Memory B cell (primary cell): Measurements from ENCODE around the gene STUM.
A peak's percentile ranks its signal among the peaks of the same experiment; 100 is the strongest.
"Not testable (repeated sequence)": the region's sequence is repeated elsewhere in the genome, so short reads cannot be mapped to it uniquely, and the experiment has no call there.

Experiments
- ATAC-seq: fragments of 150-1000 bp; cut with Tn5 transposase; 2 replicates; pipeline ENCODE4 v1.10.0; 2021; ENCODE audit warnings: low read depth, mild to moderate bottlenecking, moderate library complexity
- DNase-seq, 2 donors: peaks; one replicate each; pipeline ENCODE4 v3.0.0; 2022; ENCODE audit warnings: low spot score in 2 of 2
- H3K27ac Mint-ChIP-seq: one replicate; pipeline ENCODE4 v1.8.0; 2022; ENCODE audit warnings: mild to moderate bottlenecking, moderate library complexity, mixed read lengths
- H3K27me3 Mint-ChIP-seq: one replicate; pipeline ENCODE4 v1.8.0; 2022; ENCODE audit warnings: mixed read lengths
- H3K36me3 Mint-ChIP-seq: one replicate; pipeline ENCODE4 v1.8.0; 2022; ENCODE audit warnings: mild to moderate bottlenecking, mixed read lengths
- H3K4me1 Mint-ChIP-seq: one replicate; pipeline ENCODE4 v1.8.0; 2022; ENCODE audit warnings: mixed read lengths
- H3K4me3 Mint-ChIP-seq: one replicate; pipeline ENCODE4 v1.8.0; 2022; ENCODE audit warnings: mild to moderate bottlenecking, moderate library complexity, mixed read lengths
- H3K9me3 Mint-ChIP-seq: one replicate; pipeline ENCODE4 v1.8.0; 2022; ENCODE audit warnings: mixed read lengths

The STUM gene

GRCh38 chr1:226617109-226617508, 68.5 kb downstream of the STUM start:
- Mint-ChIP-seq H3K36me3 (peaks cover 7% of the 10 kb centered on the region), H3K9me3 (peaks cover 4% of the 10 kb centered on the region), H3K4me3 (no peak overlapping the region), H3K27me3 (no peaks in the 10 kb centered on the region), H3K27ac (no peak overlapping the region), H3K4me1 (no peaks in the 10 kb centered on the region)
- no peak for ATAC-seq
- no peak for DNase-seq

- not testable (repeated sequence) for H3K4me3 Mint-ChIP-seq, DNase-seq, H3K4me1 Mint-ChIP-seq, H3K27ac Mint-ChIP-seq, H3K27me3 Mint-ChIP-seq, H3K36me3 Mint-ChIP-seq, ATAC-seq, H3K9me3 Mint-ChIP-seq
Measured at GRCh38 chr1:226617719-226618118, 69.2 kb downstream of the STUM start.

DNA sequence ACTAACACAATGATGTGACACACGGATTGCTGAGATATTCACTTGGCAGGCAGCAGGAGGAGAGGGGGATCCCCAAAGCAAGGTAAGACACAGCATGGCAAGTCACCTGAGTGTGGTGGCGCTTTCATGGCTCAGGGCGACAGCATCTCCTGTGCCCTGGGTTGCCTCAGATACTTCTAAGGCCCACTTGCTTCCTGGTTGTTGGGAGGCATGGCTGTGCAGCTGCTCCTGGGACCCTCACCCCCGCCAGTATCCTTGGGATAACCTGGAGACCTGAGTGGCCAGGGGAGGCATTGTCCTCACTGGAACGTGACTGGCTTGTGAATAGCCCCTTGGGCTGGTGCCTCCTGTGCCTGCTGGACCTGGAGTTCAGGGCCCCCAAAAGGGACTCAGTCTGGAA, 69.8 kb downstream of the STUM start:
- H3K9me3 Mint-ChIP-seq = peaks cover 4% of the 10 kb centered on the region
- H3K4me1 Mint-ChIP-seq = no peaks in the 10 kb centered on the region
- H3K27me3 Mint-ChIP-seq = no peaks in the 10 kb centered on the region
- no peak for DNase-seq
- peaks cover 7% of the 10 kb centered on the region for H3K36me3 Mint-ChIP-seq
- H3K27ac Mint-ChIP-seq = no peak overlapping the region
- no peak overlapping the region for H3K4me3 Mint-ChIP-seq
- ATAC-seq = no peak

GRCh38 chr1:226619031-226619430, 70.5 kb downstream of the STUM start:
- no peaks in the 10 kb centered on the region for H3K27me3 Mint-ChIP-seq
- no peaks in the 10 kb centered on the region for H3K4me1 Mint-ChIP-seq
- H3K4me3 Mint-ChIP-seq = no peak overlapping the region
- DNase-seq = no peak
- H3K27ac Mint-ChIP-seq = no peak overlapping the region
- peaks cover 7% of the 10 kb centered on the region for H3K36me3 Mint-ChIP-seq
- H3K9me3 Mint-ChIP-seq = peaks cover 4% of the 10 kb centered on the region
- ATAC-seq = no peak

DNA sequence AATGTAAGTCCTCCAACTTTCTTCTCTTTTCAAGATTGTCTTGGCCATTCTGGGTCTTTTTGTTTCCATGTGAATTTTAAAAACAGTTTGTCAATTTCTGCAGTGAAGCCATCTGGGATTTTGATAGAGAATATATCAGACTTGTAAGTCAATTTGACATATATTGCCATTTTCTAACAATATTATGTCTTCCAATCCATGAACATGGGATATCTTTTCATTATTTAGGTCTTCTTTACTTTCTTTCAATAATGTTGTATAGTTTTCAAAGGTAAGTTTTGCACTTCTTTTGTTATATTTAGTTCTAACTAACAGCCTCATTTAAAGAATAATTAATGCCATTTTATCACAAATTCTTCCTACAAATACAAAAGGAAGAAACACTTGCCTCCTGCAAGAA, 73.4 kb downstream of the STUM start:
- Mint-ChIP-seq H3K4me3 (no peak overlapping the region), H3K36me3 (peaks cover 7% of the 10 kb centered on the region), H3K9me3 (peaks cover 2% of the 10 kb centered on the region), H3K4me1 (peaks cover 7% of the 10 kb centered on the region), H3K27ac (no peak overlapping the region), H3K27me3 (no peaks in the 10 kb centered on the region)
- ATAC-seq = no peak
- no peak for DNase-seq

- Mint-ChIP-seq H3K4me3 (no peak overlapping the region), H3K27ac (no peak overlapping the region), H3K27me3 (no peaks in the 10 kb centered on the region), H3K4me1 (peaks cover 7% of the 10 kb centered on the region), H3K36me3 (peaks cover 5% of the 10 kb centered on the region), H3K9me3 (peaks cover 3% of the 10 kb centered on the region)
- ATAC-seq (no peak), DNase-seq (no peak)
Measured at GRCh38 chr1:226624526-226624925, 76.0 kb downstream of the STUM start.

DNA sequence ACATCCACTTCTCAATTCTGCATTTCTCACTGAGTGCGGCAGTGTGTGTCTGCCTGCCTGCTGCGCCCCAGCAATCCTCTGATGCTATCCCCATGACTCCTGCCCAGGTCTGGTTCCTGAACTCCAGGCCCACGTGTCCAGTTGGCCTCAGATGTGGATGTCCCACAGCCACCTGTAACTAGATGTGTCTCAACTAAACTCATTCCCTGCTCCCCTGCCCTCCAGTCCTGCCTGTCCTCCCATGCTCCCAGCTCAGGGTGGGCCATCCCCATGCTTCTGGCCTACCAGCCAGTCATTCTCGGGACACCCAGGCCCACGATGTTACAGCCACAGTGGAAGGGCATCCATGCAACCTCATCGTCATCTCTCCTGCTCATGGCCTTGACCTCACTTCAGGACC, 76.8 kb downstream of the STUM start:
- H3K27me3 Mint-ChIP-seq = no peaks in the 10 kb centered on the region
- H3K4me3 Mint-ChIP-seq = no peak overlapping the region
- peaks cover 7% of the 10 kb centered on the region for H3K4me1 Mint-ChIP-seq
- peaks cover 3% of the 10 kb centered on the region for H3K9me3 Mint-ChIP-seq
- no peak for DNase-seq
- ATAC-seq = no peak
- H3K36me3 Mint-ChIP-seq = peaks cover 10% of the 10 kb centered on the region
- H3K27ac Mint-ChIP-seq = no peak overlapping the region

DNA sequence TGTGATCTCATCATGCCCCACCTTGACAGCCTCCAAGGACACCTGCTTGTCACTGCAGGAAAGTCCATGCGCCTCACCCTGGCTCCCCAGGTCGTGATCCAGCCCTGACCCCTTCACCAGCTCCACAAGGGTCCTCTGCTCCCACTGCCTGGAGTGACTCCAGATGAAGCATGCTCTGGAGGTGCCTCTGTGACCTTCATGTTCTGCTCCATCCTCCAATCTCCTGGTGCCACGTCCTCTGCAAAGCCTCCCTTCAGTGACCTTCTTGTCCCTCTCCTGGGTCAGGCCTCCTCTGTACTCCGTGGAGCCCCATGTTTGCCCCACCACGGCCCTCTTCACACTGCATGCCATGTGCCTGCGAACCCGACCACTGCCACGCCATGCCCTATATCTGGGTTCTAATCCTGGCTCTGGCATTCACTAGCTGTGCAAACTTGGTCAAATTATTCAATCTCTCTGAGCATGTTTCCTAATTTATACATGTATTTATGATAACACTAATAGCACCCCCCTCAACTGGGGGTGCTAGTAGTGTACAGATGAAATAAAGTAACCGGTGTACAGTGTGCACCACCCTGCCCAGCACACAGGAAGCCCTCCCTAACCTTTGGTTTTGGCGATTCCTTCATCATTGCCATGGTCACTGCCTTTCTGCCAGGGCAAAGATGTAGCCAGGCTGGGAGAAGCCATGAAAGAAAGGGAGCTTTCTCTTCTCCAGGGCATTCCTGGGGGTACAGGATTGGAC, 77.4 kb downstream of the STUM start:
- peak overlapping the region; percentile 19 for H3K27ac Mint-ChIP-seq
- H3K4me3 Mint-ChIP-seq = peak overlapping the region; percentile 59
- peaks cover 10% of the 10 kb centered on the region for H3K4me1 Mint-ChIP-seq
- H3K9me3 Mint-ChIP-seq = peaks cover 3% of the 10 kb centered on the region
- H3K27me3 Mint-ChIP-seq = no peaks in the 10 kb centered on the region
- H3K36me3 Mint-ChIP-seq = peaks cover 14% of the 10 kb centered on the region
- no peak for DNase-seq
- peak; percentile 41 for ATAC-seq

GRCh38 chr1:226626577-226626956, 78.0 kb downstream of the STUM start:
- ATAC-seq (peak; percentile 93), DNase-seq (peak; percentile 78 to 80)
- Mint-ChIP-seq H3K4me3 (peak overlapping the region; percentile 59), H3K4me1 (peaks cover 12% of the 10 kb centered on the region), H3K27ac (peak overlapping the region; percentile 19), H3K9me3 (peaks cover 3% of the 10 kb centered on the region), H3K27me3 (no peaks in the 10 kb centered on the region), H3K36me3 (peaks cover 12% of the 10 kb centered on the region)

DNA sequence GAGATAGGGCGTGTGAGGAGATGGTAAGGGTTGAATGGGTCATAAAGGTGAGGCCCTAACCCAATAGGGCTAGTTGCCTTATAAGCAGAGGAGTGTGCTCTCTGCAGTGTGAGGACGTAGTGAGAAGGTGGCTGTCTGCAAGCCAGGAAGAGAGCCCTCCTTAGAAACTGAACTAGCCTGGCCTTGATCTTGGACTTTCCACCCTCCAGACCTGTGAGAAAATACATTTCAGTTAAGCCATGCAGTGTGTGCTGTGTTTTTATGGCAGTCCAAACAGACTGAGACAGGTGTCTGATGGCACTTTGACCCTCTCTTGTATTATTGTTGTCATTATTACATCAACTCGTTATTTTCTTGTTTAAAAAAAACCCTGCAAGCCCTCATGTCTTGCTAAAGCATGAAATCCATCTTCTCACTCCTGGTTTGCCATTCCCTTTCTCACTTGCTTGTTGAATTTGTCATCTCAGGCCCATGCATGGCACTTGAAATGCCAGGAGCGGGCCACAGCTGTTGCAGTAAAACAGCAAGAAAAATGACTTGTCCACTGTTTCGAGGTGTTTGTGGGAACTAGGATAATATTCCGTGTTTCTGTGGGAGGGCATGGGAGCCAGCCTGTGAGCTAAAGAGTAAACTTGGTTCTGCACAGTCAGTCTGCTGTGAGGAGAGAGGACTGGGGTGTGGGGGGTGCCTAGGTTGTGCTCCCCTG, 78.6 kb downstream of the STUM start:
- Mint-ChIP-seq H3K36me3 (peaks cover 12% of the 10 kb centered on the region), H3K27ac (no peak overlapping the region), H3K4me1 (peaks cover 16% of the 10 kb centered on the region), H3K4me3 (no peak overlapping the region), H3K9me3 (peaks cover 3% of the 10 kb centered on the region), H3K27me3 (no peaks in the 10 kb centered on the region)
- DNase-seq (no peak), ATAC-seq (no peak)

- ATAC-seq = peak; percentile 25
Measured at GRCh38 chr1:226627924-226628611, 79.5 kb downstream of the STUM start.

GRCh38 chr1:226628612-226629155, 80.1 kb downstream of the STUM start:
- ATAC-seq (no peak), DNase-seq (no peak)
- peaks cover 3% of the 10 kb centered on the region for H3K9me3 Mint-ChIP-seq
- no peaks in the 10 kb centered on the region for H3K27me3 Mint-ChIP-seq
- peaks cover 12% of the 10 kb centered on the region for H3K36me3 Mint-ChIP-seq
- H3K27ac Mint-ChIP-seq = no peak overlapping the region
- no peak overlapping the region for H3K4me3 Mint-ChIP-seq
- H3K4me1 Mint-ChIP-seq = peaks cover 30% of the 10 kb centered on the region

More at GRCh38 chr1:226627924-226628611, 79.5 kb downstream of the STUM start:
- Mint-ChIP-seq H3K4me3 (no peak overlapping the region), H3K27ac (no peak overlapping the region), H3K36me3 (peaks cover 12% of the 10 kb centered on the region), H3K27me3 (no peaks in the 10 kb centered on the region), H3K4me1 (peaks cover 24% of the 10 kb centered on the region), H3K9me3 (peaks cover 3% of the 10 kb centered on the region)
- no peak for DNase-seq

- ATAC-seq = no peak
- Mint-ChIP-seq H3K27me3 (no peaks in the 10 kb centered on the region), H3K36me3 (peaks cover 14% of the 10 kb centered on the region), H3K27ac (no peak overlapping the region), H3K4me3 (no peak overlapping the region), H3K9me3 (peaks cover 3% of the 10 kb centered on the region), H3K4me1 (peaks cover 32% of the 10 kb centered on the region)
- DNase-seq = no peak
Measured at GRCh38 chr1:226629210-226629895, 80.8 kb downstream of the STUM start.
